Measurements from ENCODE around the gene RTP1.

DNA sequence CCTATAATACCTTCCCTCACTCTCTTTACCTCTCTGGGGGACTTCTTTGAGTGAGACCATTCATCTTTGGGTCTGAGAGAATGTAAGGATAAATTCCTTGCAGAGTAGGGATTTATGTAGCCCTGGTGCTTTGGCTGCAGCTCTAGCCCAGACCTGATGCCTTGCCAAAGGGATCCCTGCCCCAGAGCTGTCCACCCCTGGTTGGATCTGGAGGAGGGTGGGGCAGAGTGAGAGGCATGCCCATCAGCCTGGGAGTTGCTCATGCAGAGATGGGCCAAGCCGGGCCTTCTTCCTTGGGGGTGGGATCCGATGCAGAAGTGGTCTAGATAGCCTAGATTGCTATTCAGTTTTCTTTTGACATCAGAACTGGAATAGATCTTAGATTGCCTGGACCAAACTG, 31.5 kb downstream of the RTP1 start:
- TF ChIP-seq, protein P1, sequence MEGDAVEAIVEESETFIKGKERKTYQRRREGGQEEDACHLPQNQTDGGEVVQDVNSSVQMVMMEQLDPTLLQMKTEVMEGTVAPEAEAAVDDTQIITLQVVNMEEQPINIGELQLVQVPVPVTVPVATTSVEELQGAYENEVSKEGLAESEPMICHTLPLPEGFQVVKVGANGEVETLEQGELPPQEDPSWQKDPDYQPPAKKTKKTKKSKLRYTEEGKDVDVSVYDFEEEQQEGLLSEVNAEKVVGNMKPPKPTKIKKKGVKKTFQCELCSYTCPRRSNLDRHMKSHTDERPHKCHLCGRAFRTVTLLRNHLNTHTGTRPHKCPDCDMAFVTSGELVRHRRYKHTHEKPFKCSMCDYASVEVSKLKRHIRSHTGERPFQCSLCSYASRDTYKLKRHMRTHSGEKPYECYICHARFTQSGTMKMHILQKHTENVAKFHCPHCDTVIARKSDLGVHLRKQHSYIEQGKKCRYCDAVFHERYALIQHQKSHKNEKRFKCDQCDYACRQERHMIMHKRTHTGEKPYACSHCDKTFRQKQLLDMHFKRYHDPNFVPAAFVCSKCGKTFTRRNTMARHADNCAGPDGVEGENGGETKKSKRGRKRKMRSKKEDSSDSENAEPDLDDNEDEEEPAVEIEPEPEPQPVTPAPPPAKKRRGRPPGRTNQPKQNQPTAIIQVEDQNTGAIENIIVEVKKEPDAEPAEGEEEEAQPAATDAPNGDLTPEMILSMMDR (IDR thresholded peaks at IDR 0.05): no peak
- TF ChIP-seq ELF1 (IDR thresholded peaks at IDR 0.05): no peak
- no peak for TF ChIP-seq EP300 (IDR thresholded peaks at IDR 0.05; ENCODE audit: borderline replicate concordance in 1 of 2, low read depth in 1 of 2, low read length in 1 of 2)
- TF ChIP-seq, protein P2, sequence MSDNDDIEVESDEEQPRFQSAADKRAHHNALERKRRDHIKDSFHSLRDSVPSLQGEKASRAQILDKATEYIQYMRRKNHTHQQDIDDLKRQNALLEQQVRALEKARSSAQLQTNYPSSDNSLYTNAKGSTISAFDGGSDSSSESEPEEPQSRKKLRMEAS (IDR thresholded peaks at IDR 0.05; ENCODE audit: low read depth): no peak
- TF ChIP-seq SMC3 (IDR thresholded peaks at IDR 0.05; ENCODE audit: low read depth, low read length): no peak
- TF ChIP-seq, protein P3, sequence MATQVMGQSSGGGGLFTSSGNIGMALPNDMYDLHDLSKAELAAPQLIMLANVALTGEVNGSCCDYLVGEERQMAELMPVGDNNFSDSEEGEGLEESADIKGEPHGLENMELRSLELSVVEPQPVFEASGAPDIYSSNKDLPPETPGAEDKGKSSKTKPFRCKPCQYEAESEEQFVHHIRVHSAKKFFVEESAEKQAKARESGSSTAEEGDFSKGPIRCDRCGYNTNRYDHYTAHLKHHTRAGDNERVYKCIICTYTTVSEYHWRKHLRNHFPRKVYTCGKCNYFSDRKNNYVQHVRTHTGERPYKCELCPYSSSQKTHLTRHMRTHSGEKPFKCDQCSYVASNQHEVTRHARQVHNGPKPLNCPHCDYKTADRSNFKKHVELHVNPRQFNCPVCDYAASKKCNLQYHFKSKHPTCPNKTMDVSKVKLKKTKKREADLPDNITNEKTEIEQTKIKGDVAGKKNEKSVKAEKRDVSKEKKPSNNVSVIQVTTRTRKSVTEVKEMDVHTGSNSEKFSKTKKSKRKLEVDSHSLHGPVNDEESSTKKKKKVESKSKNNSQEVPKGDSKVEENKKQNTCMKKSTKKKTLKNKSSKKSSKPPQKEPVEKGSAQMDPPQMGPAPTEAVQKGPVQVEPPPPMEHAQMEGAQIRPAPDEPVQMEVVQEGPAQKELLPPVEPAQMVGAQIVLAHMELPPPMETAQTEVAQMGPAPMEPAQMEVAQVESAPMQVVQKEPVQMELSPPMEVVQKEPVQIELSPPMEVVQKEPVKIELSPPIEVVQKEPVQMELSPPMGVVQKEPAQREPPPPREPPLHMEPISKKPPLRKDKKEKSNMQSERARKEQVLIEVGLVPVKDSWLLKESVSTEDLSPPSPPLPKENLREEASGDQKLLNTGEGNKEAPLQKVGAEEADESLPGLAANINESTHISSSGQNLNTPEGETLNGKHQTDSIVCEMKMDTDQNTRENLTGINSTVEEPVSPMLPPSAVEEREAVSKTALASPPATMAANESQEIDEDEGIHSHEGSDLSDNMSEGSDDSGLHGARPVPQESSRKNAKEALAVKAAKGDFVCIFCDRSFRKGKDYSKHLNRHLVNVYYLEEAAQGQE (IDR thresholded peaks at IDR 0.05; ENCODE audit: low read depth, low read length): no peak
- TF ChIP-seq TAF1 (IDR thresholded peaks at IDR 0.05; ENCODE audit: borderline replicate concordance, low read depth, low read length): no peak
- no peak for TF ChIP-seq RAD21 (IDR thresholded peaks at IDR 0.05; ENCODE audit: low read length)
- TF ChIP-seq NRF1 (IDR thresholded peaks at IDR 0.05; ENCODE audit: low read depth, low read length): no peak
- no peak for TF ChIP-seq MEF2A (IDR thresholded peaks at IDR 0.05; ENCODE audit: borderline replicate concordance, low read depth)
- no peak for TF ChIP-seq CHD2 (IDR thresholded peaks at IDR 0.05; ENCODE audit: low read length, partially characterized antibody)
- TF ChIP-seq FOXM1 (IDR thresholded peaks at IDR 0.05; ENCODE audit: low read depth): no peak
- no peak for TF ChIP-seq YY1 (IDR thresholded peaks at IDR 0.05; ENCODE audit: low read depth)
